A549 treated with GW870086 at 1 μM for 4 hours (cell line): ENCODE measurements around the gene LAPTM5. TPM values are rescaled to one million over a fixed set of nuclear protein-coding genes. Genes with fewer than 3 reads are reported as not detected.

Experiments used
- total RNA-seq: library from RNA; stranded (reverse); fragments of 200-300 nt; extraction: Qiagen RNA extraction; gene quantifications from 5 replicates; pipeline ENCODE4 v1.2.3, GENCODE V29; 2022; ENCODE audit warnings: low read depth

The LAPTM5 gene, protein sequence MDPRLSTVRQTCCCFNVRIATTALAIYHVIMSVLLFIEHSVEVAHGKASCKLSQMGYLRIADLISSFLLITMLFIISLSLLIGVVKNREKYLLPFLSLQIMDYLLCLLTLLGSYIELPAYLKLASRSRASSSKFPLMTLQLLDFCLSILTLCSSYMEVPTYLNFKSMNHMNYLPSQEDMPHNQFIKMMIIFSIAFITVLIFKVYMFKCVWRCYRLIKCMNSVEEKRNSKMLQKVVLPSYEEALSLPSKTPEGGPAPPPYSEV
- total RNA-seq: 0.08 to 0.48 TPM (median 0.36 TPM) in 5 replicates

DNA sequence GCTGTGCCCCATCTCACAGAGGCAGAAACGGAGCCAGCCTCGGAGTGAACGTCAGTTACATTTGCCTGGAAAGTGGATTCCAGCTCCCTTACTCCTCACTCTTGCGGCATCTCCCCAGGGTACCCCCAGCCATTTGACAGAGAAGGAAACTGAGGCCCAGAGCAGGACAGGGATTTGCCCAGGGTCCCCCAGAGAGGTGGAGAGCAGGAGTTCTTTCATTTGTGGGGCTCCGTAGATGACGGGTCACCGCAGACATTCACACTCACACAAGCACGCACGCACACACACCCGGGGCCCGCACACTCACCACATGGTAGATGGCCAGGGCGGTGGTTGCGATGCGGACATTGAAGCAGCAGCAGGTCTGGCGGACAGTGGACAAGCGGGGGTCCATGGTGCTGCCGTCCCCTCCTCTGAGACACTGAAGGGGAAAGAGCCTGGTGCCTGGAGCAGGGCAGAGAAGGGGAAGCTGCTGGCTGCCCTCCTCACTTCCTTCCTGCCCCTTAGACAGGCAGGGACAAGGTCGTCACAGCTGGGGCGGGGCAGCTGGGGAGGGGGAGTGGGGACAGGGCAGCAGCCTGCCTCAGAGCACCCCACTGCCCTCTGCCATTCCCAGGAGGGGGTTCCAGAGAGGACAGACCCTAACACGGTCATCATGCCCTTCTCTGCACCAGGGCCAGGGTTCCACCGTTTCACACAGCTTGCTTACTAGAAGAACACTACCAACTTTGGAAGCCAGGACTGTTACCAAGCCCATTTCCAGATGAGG is at the start of gene LAPTM5:
Gene LAPTM5, minus strand, starts transcription at position 423 of the 769 bp plus-strand sequence. Its CDS starts 29 bp downstream, at position 394.

DNA sequence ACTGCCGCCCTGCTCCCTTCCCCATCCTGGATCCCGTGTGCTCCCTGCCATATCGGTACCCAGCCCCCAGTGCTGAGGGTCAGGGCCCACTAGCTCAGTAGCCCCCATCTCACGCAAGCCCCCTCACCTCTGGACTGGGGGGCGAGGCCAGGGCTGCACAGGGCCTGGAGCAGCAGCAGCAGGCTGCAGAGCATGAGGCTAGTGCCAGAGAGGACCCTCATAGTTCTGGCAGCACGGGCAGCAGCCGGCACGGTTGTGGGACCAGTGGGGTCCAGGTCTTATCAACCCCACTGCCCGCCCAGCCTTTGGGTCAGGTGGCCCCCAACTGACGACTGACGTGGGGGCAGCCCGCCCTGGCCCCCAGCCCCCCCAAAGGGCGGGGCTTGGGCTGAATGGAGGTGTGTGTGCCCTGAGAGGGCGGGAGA is 34.2 kb downstream of the LAPTM5 start, which contains the start of gene MATN1:
Gene MATN1, minus strand, starts transcription at position 255 of the 425 bp plus-strand sequence. Its CDS starts 34 bp downstream, at position 221.

Other genes with a start within 250 kb of the LAPTM5 start
- 0.05 to 0.17 TPM (median 0.14 TPM) in 4 of 5 replicates, not detected in the other for gene MATN1, start 34.2 kb downstream of the LAPTM5 start, total RNA-seq
- 7.9 to 9.7 TPM (median 8.3 TPM) in 5 replicates for gene SDC3, start 151.0 kb upstream of the LAPTM5 start, total RNA-seq